Spleen (tissue), 7 donors: ENCODE results near the gene VWA3B.

Experiments
- POLR2A ChIP-seq, 3 donors: fragments of 450-650 bp; IDR thresholded peaks; one replicate each; pipeline ENCODE4 v1.5.1; 2017; ENCODE audit warnings: antibody characterized with exemption in 3 of 3, mild to moderate bottlenecking in 1 of 3
- TF ChIP-seq, protein P1 (sequence below), 11 experiments: fragments of 200-600 bp in 7 of 11; fragments of 450-650 bp in 4 of 11; sonication (generic) in 4 of 11; IDR thresholded peaks in 8 of 11; conservative IDR thresholded peaks in 3 of 11; 1 replicate in 7 of 11; 2 replicates in 4 of 11; pipeline versions ENCODE4 v1.4.0 to v1.8.0; 2016 to 2021; ENCODE audit warnings: antibody characterized with exemption in 11 of 11, inconsistent platforms in 4 of 11, mild to moderate bottlenecking in 1 of 11
- donor health status: DM: no; HTN: no; CAD: no; lungs with moderate emphysema.
- donor health status: DM: no; HTN: no; CAD: no.
- donor health status: DM: no; HTN: no; CAD: no.

DNA sequence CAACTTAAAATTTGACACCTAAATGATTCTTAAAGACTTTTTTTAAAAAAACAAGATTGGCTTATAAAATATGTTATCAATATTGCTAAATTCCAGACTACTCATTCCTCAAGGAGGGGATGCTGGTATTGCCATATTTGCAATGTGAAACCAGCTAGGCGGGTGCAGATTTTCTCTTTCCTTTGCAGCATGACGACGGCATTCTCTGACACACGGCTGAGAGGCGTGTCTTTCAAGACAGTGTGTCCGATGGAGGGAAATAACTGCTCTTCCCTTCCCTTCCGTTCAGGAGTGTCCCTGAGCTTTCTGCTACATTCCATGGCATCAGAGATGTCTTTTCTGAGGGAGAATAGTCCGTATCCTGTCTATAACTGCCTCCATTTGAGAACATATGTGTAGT, 221.1 kb downstream of the VWA3B start:
- TF ChIP-seq POLR2A (IDR thresholded peaks at IDR 0.05): no peak
- TF ChIP-seq, protein P1, sequence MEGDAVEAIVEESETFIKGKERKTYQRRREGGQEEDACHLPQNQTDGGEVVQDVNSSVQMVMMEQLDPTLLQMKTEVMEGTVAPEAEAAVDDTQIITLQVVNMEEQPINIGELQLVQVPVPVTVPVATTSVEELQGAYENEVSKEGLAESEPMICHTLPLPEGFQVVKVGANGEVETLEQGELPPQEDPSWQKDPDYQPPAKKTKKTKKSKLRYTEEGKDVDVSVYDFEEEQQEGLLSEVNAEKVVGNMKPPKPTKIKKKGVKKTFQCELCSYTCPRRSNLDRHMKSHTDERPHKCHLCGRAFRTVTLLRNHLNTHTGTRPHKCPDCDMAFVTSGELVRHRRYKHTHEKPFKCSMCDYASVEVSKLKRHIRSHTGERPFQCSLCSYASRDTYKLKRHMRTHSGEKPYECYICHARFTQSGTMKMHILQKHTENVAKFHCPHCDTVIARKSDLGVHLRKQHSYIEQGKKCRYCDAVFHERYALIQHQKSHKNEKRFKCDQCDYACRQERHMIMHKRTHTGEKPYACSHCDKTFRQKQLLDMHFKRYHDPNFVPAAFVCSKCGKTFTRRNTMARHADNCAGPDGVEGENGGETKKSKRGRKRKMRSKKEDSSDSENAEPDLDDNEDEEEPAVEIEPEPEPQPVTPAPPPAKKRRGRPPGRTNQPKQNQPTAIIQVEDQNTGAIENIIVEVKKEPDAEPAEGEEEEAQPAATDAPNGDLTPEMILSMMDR (IDR thresholded peaks at IDR 0.05 in 8 of 11, conservative IDR thresholded peaks at IDR 0.05 in 3 of 11): no peak
